H9 (cell line): ENCODE measurements around the gene DPH5. TPM values are rescaled to one million over a fixed set of nuclear protein-coding genes. Genes with fewer than 3 reads are reported as not detected.
A peak's percentile ranks its signal among the peaks of the same experiment; 100 is the strongest.
"Not testable (repeated sequence)": the region's sequence is repeated elsewhere in the genome, so short reads cannot be mapped to it uniquely, and the experiment has no call there.

Experiments used
- DNase-seq: peaks from one replicate; pipeline ENCODE4 v3.0.0-alpha.2; 2017
- H2AFZ ChIP-seq: one replicate; pipeline ENCODE4 v1.6.1; 2013; ENCODE audit warnings: mild to moderate bottlenecking, low read length, control low read depth, moderate library complexity
- H2AK5ac ChIP-seq: 2 replicates; pipeline ENCODE4 v1.6.1; 2013; ENCODE audit warnings: low read length, control low read depth, mixed read lengths; ENCODE audit not compliant: insufficient read length
- H2BK120ac ChIP-seq: one replicate; pipeline ENCODE4 v1.6.1; 2013; ENCODE audit warnings: low read depth, mild to moderate bottlenecking, low read length, control low read depth, inconsistent platforms; ENCODE audit not compliant: poor library complexity, severe bottlenecking
- H2BK12ac ChIP-seq: 2 replicates; pipeline ENCODE4 v1.6.1; 2013; ENCODE audit warnings: low read length, control low read depth, mixed read lengths, low read depth; ENCODE audit not compliant: insufficient read length
- H2BK15ac ChIP-seq: 2 replicates; pipeline ENCODE4 v1.6.1; 2013; ENCODE audit warnings: low read depth, low read length, control low read depth
- H2BK20ac ChIP-seq: one replicate; pipeline ENCODE4 v1.6.1; 2013; ENCODE audit warnings: low read depth, mild to moderate bottlenecking, low read length, control low read depth, inconsistent platforms; ENCODE audit not compliant: poor library complexity, severe bottlenecking
- H2BK5ac ChIP-seq: 2 replicates; pipeline ENCODE4 v1.6.1; 2013; ENCODE audit warnings: low read length, control low read depth, mixed read lengths; ENCODE audit not compliant: insufficient read length
- H3K14ac ChIP-seq: 2 replicates; pipeline ENCODE4 v1.6.1; 2013; ENCODE audit warnings: low read length, control low read depth; ENCODE audit not compliant: insufficient read depth
- H3K18ac ChIP-seq: 2 replicates; pipeline ENCODE4 v1.6.1; 2013; ENCODE audit warnings: low read depth, mild to moderate bottlenecking, mixed read lengths, low read length, control low read depth; ENCODE audit not compliant: insufficient read length
- H3K23ac ChIP-seq: 2 replicates; pipeline ENCODE4 v1.6.1; 2013; ENCODE audit warnings: low read length, control low read depth, mixed read lengths, low read depth; ENCODE audit not compliant: insufficient read length
- H3K23me2 ChIP-seq: 2 replicates; pipeline ENCODE4 v1.6.1; 2013; ENCODE audit warnings: low read depth, mild to moderate bottlenecking, mixed read lengths, low read length, control low read depth; ENCODE audit not compliant: insufficient read length, poor library complexity, severe bottlenecking
- H3K27ac ChIP-seq: 2 replicates; pipeline ENCODE4 v1.5.1; 2013; ENCODE audit warnings: low read length, control low read depth, mixed read lengths, low read depth; ENCODE audit not compliant: insufficient read length
- H3K27me3 ChIP-seq: 2 replicates; pipeline ENCODE4 v1.6.1; 2013; ENCODE audit warnings: low read length, control low read depth, inconsistent platforms; ENCODE audit not compliant: insufficient read depth
- H3K4ac ChIP-seq: 2 replicates; pipeline ENCODE4 v1.6.1; 2013; ENCODE audit warnings: low read depth, mild to moderate bottlenecking, control low read depth, inconsistent platforms, low read length, moderate library complexity
- H3K4me1 ChIP-seq: 2 replicates; pipeline ENCODE4 v1.6.1; 2013; ENCODE audit warnings: low read length, control low read depth, inconsistent platforms; ENCODE audit not compliant: insufficient read depth
- H3K4me2 ChIP-seq: 2 replicates; pipeline ENCODE4 v1.6.1; 2013; ENCODE audit warnings: low read length, control low read depth, mixed read lengths; ENCODE audit not compliant: insufficient read length, insufficient read depth
- H3K56ac ChIP-seq: 2 replicates; pipeline ENCODE4 v1.6.1; 2013; ENCODE audit warnings: low read depth, mild to moderate bottlenecking, mixed read lengths, low read length, control low read depth; ENCODE audit not compliant: insufficient read length
- H3K79me1 ChIP-seq: 2 replicates; pipeline ENCODE4 v1.6.1; 2013; ENCODE audit warnings: low read depth, mild to moderate bottlenecking, moderate library complexity, low read length, control low read depth, inconsistent platforms; ENCODE audit not compliant: insufficient read depth, poor library complexity, severe bottlenecking
- H3K79me2 ChIP-seq: 2 replicates; pipeline ENCODE4 v1.6.1; 2013; ENCODE audit warnings: low read length, control low read depth, inconsistent platforms; ENCODE audit not compliant: insufficient read depth
- H3K9ac ChIP-seq: 2 replicates; pipeline ENCODE4 v1.6.1; 2013; ENCODE audit warnings: low read length, control low read depth, mixed read lengths; ENCODE audit not compliant: insufficient read length; ENCODE audit errors: extremely low read depth
- H3K9me3 ChIP-seq: one replicate; pipeline ENCODE4 v1.6.1; 2013; ENCODE audit warnings: low read depth, low read length, inconsistent platforms; ENCODE audit not compliant: control insufficient read depth
- H3T11ph ChIP-seq: one replicate; pipeline ENCODE4 v1.6.1; 2013; ENCODE audit warnings: mild to moderate bottlenecking, low read length, control low read depth, inconsistent platforms
- H4K20me1 ChIP-seq: one replicate; pipeline ENCODE4 v1.6.1; 2013; ENCODE audit not compliant: control insufficient read depth, insufficient read length, insufficient read depth
- H4K5ac ChIP-seq: 2 replicates; pipeline ENCODE4 v1.6.1; 2013; ENCODE audit warnings: low read depth, mild to moderate bottlenecking, mixed read lengths, low read length, control low read depth; ENCODE audit not compliant: insufficient read length
- H4K8ac ChIP-seq: replicated peaks from 2 replicates; pipeline ENCODE4 v1.6.1; 2013; ENCODE audit warnings: low read length, control low read depth, mixed read lengths, low read depth; ENCODE audit not compliant: insufficient read length
- H4K91ac ChIP-seq: 2 replicates; pipeline ENCODE4 v1.6.1; 2013; ENCODE audit warnings: low read depth, mild to moderate bottlenecking, moderate library complexity, mixed read lengths, low read length, control low read depth; ENCODE audit not compliant: insufficient read length
- H3K27ac Mint-ChIP-seq, 3 experiments: 2 replicates in 2 of 3; 3 replicates in 1 of 3; pipeline ENCODE4 v1.8.0; 2020 to 2021; ENCODE audit warnings: mixed read lengths in 3 of 3, mild to moderate bottlenecking in 1 of 3, moderate library complexity in 1 of 3
- H3K27me3 Mint-ChIP-seq: 2 replicates; pipeline ENCODE4 v1.8.0; 2021; ENCODE audit warnings: low read depth, mild to moderate bottlenecking, moderate library complexity, mixed read lengths
- H3K36me3 Mint-ChIP-seq, 3 experiments: 2 replicates in 2 of 3; 3 replicates in 1 of 3; pipeline ENCODE4 v1.8.0; 2020 to 2021; ENCODE audit warnings: low read depth in 3 of 3, mixed read lengths in 3 of 3; ENCODE audit not compliant: insufficient read depth in 1 of 3
- H3K4me1 Mint-ChIP-seq, 2 experiments: 2 replicates each; pipeline ENCODE4 v1.8.0; 2020; ENCODE audit warnings: mixed read lengths in 2 of 2
- H3K4me3 Mint-ChIP-seq, 2 experiments: 2 replicates in 1 of 2; 3 replicates in 1 of 2; pipeline ENCODE4 v1.8.0; 2020 to 2021; ENCODE audit warnings: mild to moderate bottlenecking in 2 of 2, mixed read lengths in 2 of 2, moderate library complexity in 1 of 2
- H3K9me3 Mint-ChIP-seq, 2 experiments: 2 replicates in 1 of 2; 3 replicates in 1 of 2; pipeline ENCODE4 v1.8.0; 2020; ENCODE audit warnings: mild to moderate bottlenecking in 2 of 2, mixed read lengths in 2 of 2, moderate library complexity in 1 of 2
- WGBS: extraction: QIAGEN DNeasy Blood & Tissue Kit; methylation state at CpG from one replicate; pipeline ENCODE4 v1.1.7; 2013; ENCODE audit warnings: missing lambda C conversion rate, low lambda C conversion rate, mixed read lengths; ENCODE audit not compliant: insufficient read length; ENCODE audit errors: extremely low coverage; 5-methylcytosine and 5-hydroxymethylcytosine counted together
- total RNA-seq: library from RNA; stranded (reverse); gene quantifications from 2 replicates; pipeline ENCODE4 v1.2.1, GENCODE V29; 2021
- TF ChIP-seq, protein P1 (sequence below): fragments of 200-600 bp; sonication (generic); conservative IDR thresholded peaks from 3 replicates; pipeline ENCODE4 v1.8.0; 2021; ENCODE audit warnings: antibody characterized with exemption, mild to moderate bottlenecking

DPH5 gene
- total RNA-seq, 1 experiment from 2014 or later: 49.4 TPM

DNA sequence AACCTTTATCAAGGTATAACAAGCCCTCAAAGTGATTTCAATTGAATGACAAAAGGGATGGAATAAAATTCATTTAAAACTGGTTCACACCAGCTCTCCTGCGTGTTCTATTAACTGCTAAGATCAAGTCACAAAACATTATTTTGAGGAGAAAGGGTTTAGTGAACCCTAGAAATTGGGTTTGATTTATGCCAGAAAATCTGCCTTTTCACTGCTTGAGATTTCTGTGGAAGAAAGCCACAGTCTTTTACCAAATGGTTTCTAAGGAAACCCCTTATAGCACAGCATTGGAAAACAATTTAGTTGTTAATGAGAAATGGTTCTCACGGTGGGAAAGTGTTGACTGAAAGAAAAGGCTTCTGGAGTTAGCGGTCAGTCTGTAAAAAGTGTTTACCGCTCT lies 43.6 kb upstream of the DPH5 start:
- Histone ChIP-seq H3K9ac (no peak overlapping the region), H3K4ac (no peak overlapping the region), H3K23ac (no peak overlapping the region), H4K8ac (no peak overlapping the region), H3K9me3 (no peaks in the 10 kb centered on the region), H3T11ph (no peak overlapping the region), H4K91ac (no peak overlapping the region), H3K23me2 (no peaks in the 10 kb centered on the region), H4K20me1 (no peaks in the 10 kb centered on the region), H2AFZ (no peak overlapping the region), H3K56ac (no peak overlapping the region), H3K79me2 (0 out of 2 replicates have a peak, but pooled peaks cover 1% of the 10 kb centered on the region), H2BK20ac (no peak overlapping the region), H2BK12ac (no peak overlapping the region), H2BK5ac (no peak overlapping the region), H3K27ac (no peak overlapping the region), H2AK5ac (no peak overlapping the region), H3K14ac (no peak overlapping the region), H3K18ac (no peak overlapping the region), H3K27me3 (no peaks in the 10 kb centered on the region), H2BK120ac (no peak overlapping the region), H3K4me2 (no peak overlapping the region), H3K79me1 (no peaks in the 10 kb centered on the region), H3K4me1 (no peaks in the 10 kb centered on the region), H4K5ac (no peak overlapping the region), H2BK15ac (no peak overlapping the region)
- TF ChIP-seq, protein P1, sequence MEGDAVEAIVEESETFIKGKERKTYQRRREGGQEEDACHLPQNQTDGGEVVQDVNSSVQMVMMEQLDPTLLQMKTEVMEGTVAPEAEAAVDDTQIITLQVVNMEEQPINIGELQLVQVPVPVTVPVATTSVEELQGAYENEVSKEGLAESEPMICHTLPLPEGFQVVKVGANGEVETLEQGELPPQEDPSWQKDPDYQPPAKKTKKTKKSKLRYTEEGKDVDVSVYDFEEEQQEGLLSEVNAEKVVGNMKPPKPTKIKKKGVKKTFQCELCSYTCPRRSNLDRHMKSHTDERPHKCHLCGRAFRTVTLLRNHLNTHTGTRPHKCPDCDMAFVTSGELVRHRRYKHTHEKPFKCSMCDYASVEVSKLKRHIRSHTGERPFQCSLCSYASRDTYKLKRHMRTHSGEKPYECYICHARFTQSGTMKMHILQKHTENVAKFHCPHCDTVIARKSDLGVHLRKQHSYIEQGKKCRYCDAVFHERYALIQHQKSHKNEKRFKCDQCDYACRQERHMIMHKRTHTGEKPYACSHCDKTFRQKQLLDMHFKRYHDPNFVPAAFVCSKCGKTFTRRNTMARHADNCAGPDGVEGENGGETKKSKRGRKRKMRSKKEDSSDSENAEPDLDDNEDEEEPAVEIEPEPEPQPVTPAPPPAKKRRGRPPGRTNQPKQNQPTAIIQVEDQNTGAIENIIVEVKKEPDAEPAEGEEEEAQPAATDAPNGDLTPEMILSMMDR: no peak
- Mint-ChIP-seq H3K4me3 (peak overlapping the region in 1 of 2 experiments; percentile 46; a peak in 1 of 5 replicates), H3K9me3 (no peaks in the 10 kb centered on the region), H3K36me3 (no peaks in the 10 kb centered on the region), H3K4me1 (peaks cover 8 to 13% of the 10 kb centered on the region in 2 experiments), H3K27me3 (no peaks in the 10 kb centered on the region), H3K27ac (peak overlapping the region in 2 of 3 experiments; percentile 56 to 87; a peak in 4 of 7 replicates)
- DNase-seq: no peak
- WGBS: no CpG with 5 or more reads among the region's 4 CpGs

DNA sequence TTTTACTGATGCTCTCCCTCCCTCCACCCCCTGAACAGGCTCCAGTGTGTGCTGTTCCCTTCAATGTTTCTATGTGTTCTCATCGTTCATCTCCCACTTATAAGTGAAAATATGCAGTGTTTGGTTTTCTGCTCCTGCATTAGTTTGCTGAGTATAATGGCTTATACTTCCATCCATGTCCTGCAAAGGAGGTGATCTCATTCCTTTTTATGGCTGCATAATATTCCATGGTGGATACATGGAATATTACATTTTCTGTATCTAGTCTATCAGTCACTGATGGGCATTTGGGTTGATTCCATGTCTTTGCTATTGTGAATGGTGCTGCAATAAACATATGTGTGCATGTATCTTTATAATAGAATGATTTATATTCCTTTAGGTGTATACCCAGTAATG lies 41.4 kb upstream of the DPH5 start:
- peaks cover 8 to 13% of the 10 kb centered on the region in 2 experiments for H3K4me1 Mint-ChIP-seq
- H3K4me3 Mint-ChIP-seq, H3K9me3 Mint-ChIP-seq: not testable (repeated sequence)

More for the DNA sequence above, 41.4 kb upstream of the DPH5 start:
- not testable (repeated sequence) for H3K23me2 ChIP-seq, H4K5ac ChIP-seq, H3K23ac ChIP-seq, H3K79me1 ChIP-seq, H3K4me2 ChIP-seq, H3K9me3 ChIP-seq, H3K14ac ChIP-seq, H3K36me3 Mint-ChIP-seq, H4K91ac ChIP-seq, H4K8ac ChIP-seq, H2BK12ac ChIP-seq, H3K27me3 Mint-ChIP-seq, H3K18ac ChIP-seq, H3K79me2 ChIP-seq, H3K4me1 ChIP-seq, H2BK15ac ChIP-seq, H3K4ac ChIP-seq, H2BK20ac ChIP-seq, H2BK5ac ChIP-seq, H3K56ac ChIP-seq, H2AK5ac ChIP-seq, H2AFZ ChIP-seq, H3K27ac Mint-ChIP-seq, H3K27ac ChIP-seq, H3T11ph ChIP-seq, DNase-seq, H2BK120ac ChIP-seq, H3K9ac ChIP-seq, H3K27me3 ChIP-seq, H4K20me1 ChIP-seq
- no CpG with 5 or more reads among the region's 1 CpG for WGBS
